ENCODE measurements around the gene LRP1. TPM values are rescaled to one million over a fixed set of nuclear protein-coding genes. Genes with fewer than 3 reads are reported as not detected.

LRP1 gene
- total and polyA plus RNA-seq, 2 of the 4 experiments (the other 2 are of a cell fraction): 73.1 to 142 TPM

GRCh38 chr12:57104292-57104910, 23.9 kb upstream of the LRP1 start:
- Histone ChIP-seq H4K91ac (ENCODE audit: insufficient read depth, low read depth, low read length) (no peak overlapping the region), H2BK5ac (ENCODE audit: low read depth, low read length, poor library complexity, severe bottlenecking) (no peak overlapping the region), H2BK120ac (ENCODE audit: low read depth, low read length) (no peak overlapping the region), H3K9me1 (ENCODE audit: insufficient read depth, low read length) (peaks cover 10% of the 10 kb centered on the region; the same call in 1 of the 2 replicates), H4K5ac (ENCODE audit: low read depth, low read length) (no peak overlapping the region), H2AK5ac (ENCODE audit: low read depth, low read length) (no peak overlapping the region), H3K4me2 (ENCODE audit: low read depth, low read length) (no peak overlapping the region), H2AFZ (replicated peaks; ENCODE audit: low read length, poor library complexity) (no peak overlapping the region), H3K27ac (ENCODE audit: insufficient read depth, low read length) (no peak overlapping the region), H3K9ac (ENCODE audit: low read depth, low read length) (no peak overlapping the region), H3K18ac (ENCODE audit: low read depth, low read length) (no peak overlapping the region), H3K27me3 (ENCODE audit: control insufficient read depth, insufficient read depth, low read length) (no peaks in the 10 kb centered on the region), H2AK9ac (replicated peaks; ENCODE audit: low read depth, low read length, poor library complexity) (peak overlapping the region; percentile 6), H3K4me1 (ENCODE audit: control insufficient read depth, insufficient read depth, low read length) (peaks cover 3% of the 10 kb centered on the region), H4K8ac (ENCODE audit: low read depth in 2 of 2, low read length in 2 of 2) (no peak overlapping the region), H3K23ac (ENCODE audit: low read depth, low read length) (no peak overlapping the region), H3K9me3 (ENCODE audit: control insufficient read depth, insufficient read depth, low read length) (no peaks in the 10 kb centered on the region), H3K36me3 (ENCODE audit: control insufficient read depth, insufficient read depth, low read length) (peaks cover 54% of the 10 kb centered on the region), H4K20me1 (ENCODE audit: insufficient read depth, low read length) (peaks cover 11% of the 10 kb centered on the region; the same call in 1 of the 2 replicates), H3K14ac (replicated peaks; ENCODE audit: low read depth, low read length) (no peak overlapping the region), H3K79me1 (ENCODE audit: low read depth in 1 of 2, low read length in 2 of 2) (peaks cover 11 to 38% of the 10 kb centered on the region in 2 experiments), H2BK20ac (ENCODE audit: low read depth, low read length) (no peak overlapping the region), H3K4ac (ENCODE audit: low read depth, low read length) (no peak overlapping the region), H3K56ac (ENCODE audit: extremely low read depth, insufficient read depth, low read length) (no peak overlapping the region), H3K4me3 (ENCODE audit: insufficient read depth, low read depth, low read length) (no peak overlapping the region), H2BK15ac (ENCODE audit: low read depth, low read length) (no peak overlapping the region)
- POLR2A ChIA-PET (ENCODE audit: unreplicated experiment): interaction anchor here (1.4 kb wide), 1 partner anchor 10 kb away, joined by 4 read pairs; no protein-coding TSS in a partner anchor
- no peak for TF ChIP-seq POLR2A (IDR thresholded peaks at IDR 0.05; ENCODE audit: low read depth, low read length)
- TF ChIP-seq NFE2L2 (IDR thresholded peaks at IDR 0.05; ENCODE audit: low read depth, low read length): no peak
- ATAC-seq (ENCODE audit: low read depth) (no peak), DNase-seq (no peak)
- 100% methylated on average over 4 of the region's 12 CpGs; no CpG with 5 or more reads in 1 of the 2 experiments for WGBS, 2 experiments (ENCODE audit: extremely low coverage in 2 of 2, insufficient read length in 1 of 2)
- dilution Hi-C loops (cut with HindIII; ENCODE audit: low sequenced_read_pairs, unreplicated experiment) (no loop called here), in situ Hi-C loops (cut with MboI; ENCODE audit: low sequenced_read_pairs) (no loop called here), intact Hi-C loops (cut with micrococcal nuclease) (no loop called here)
- BruUV-seq (replicated peaks): no TSS peak
- CTCF ChIA-PET: no interaction called here

Measured in IMR-90 (cell line).